OCI-LY7 (cell line): ENCODE results near the gene KCNQ1. TPM values are rescaled to one million over a fixed set of nuclear protein-coding genes. Genes with fewer than 3 reads are reported as not detected.

ENCODE experiments used
- BruUV-seq: library from RNA; stranded (reverse); fragments of 400-500 nt; replicated peaks from 2 replicates; lab custom pipeline; 2021; lab: Mats Ljungman, UMichigan
- CTCF ChIA-PET: fragments of 300-600 bp; sonication (Branson Sonifier 250); formaldehyde crosslinking; loops from one replicate; lab custom pipeline; 2022; ENCODE audit warnings: antibody characterized with exemption; ENCODE audit not compliant: unreplicated experiment; lab: Charles Lee
- POLR2A ChIA-PET: fragments of 300-600 bp; sonication (Branson Sonifier 250); formaldehyde crosslinking; loops from one replicate; lab custom pipeline; 2022; ENCODE audit warnings: antibody characterized with exemption; lab: Charles Lee
- DNase-seq: peaks from one replicate; pipeline ENCODE4 v3.0.0-alpha.2; 2015; ENCODE audit warnings: low spot score
- H2AFZ ChIP-seq: fragments of 200-600 bp; sonication (generic), shearing (Covaris generic); 2 replicates; pipeline ENCODE4 v1.6.1; 2014; ENCODE audit warnings: mild to moderate bottlenecking, antibody characterized with exemption, low read length, moderate library complexity
- H3K27ac ChIP-seq: fragments of 200-600 bp; sonication (generic); 2 replicates; pipeline ENCODE4 v1.5.1; 2014; ENCODE audit warnings: mixed run types, low read depth, mild to moderate bottlenecking, moderate library complexity, low read length, inconsistent platforms; ENCODE audit not compliant: poor library complexity, severe bottlenecking
- H3K36me3 ChIP-seq: fragments of 200-600 bp; sonication (generic); 2 replicates; pipeline ENCODE4 v1.6.1; 2014; ENCODE audit warnings: mild to moderate bottlenecking, antibody characterized with exemption, low read length, moderate library complexity, mixed read lengths; ENCODE audit not compliant: insufficient read depth
- H3K4me1 ChIP-seq: fragments of 200-600 bp; sonication (generic); 2 replicates; pipeline ENCODE4 v1.5.1; 2014; ENCODE audit warnings: mild to moderate bottlenecking, low read length; ENCODE audit not compliant: insufficient read depth, poor library complexity, severe bottlenecking
- H3K4me2 ChIP-seq: fragments of 200-600 bp; sonication (generic); 2 replicates; pipeline ENCODE4 v1.6.1; 2014; ENCODE audit warnings: mild to moderate bottlenecking, low read length
- H3K4me3 ChIP-seq: fragments of 200-600 bp; sonication (generic); 2 replicates; pipeline ENCODE4 v1.5.1; 2014; ENCODE audit warnings: mild to moderate bottlenecking, low read depth, low read length; ENCODE audit not compliant: poor library complexity, severe bottlenecking
- H3K79me2 ChIP-seq: fragments of 200-600 bp; sonication (generic); 2 replicates; pipeline ENCODE4 v1.6.1; 2016; ENCODE audit warnings: low read depth, mild to moderate bottlenecking, low read length, moderate library complexity, mixed read lengths; ENCODE audit not compliant: insufficient read depth
- H3K9me2 ChIP-seq: fragments of 200-600 bp; sonication (generic); 2 replicates; pipeline ENCODE4 v1.6.1; 2016; ENCODE audit warnings: mild to moderate bottlenecking, low read length, mixed read lengths; ENCODE audit not compliant: insufficient read depth
- H3K9me3 ChIP-seq: fragments of 200-600 bp; sonication (generic); 2 replicates; pipeline ENCODE4 v1.6.1; 2014; ENCODE audit warnings: mild to moderate bottlenecking, mixed run types, low read length, mixed read lengths
- H4K20me1 ChIP-seq: fragments of 200-600 bp; sonication (generic); 2 replicates; pipeline ENCODE4 v1.6.1; 2014; ENCODE audit warnings: mild to moderate bottlenecking, antibody characterized with exemption, low read length, moderate library complexity, mixed read lengths; ENCODE audit not compliant: insufficient read depth
- EZH2phosphoT487 ChIP-seq: fragments of 200-600 bp; sonication (generic); IDR thresholded peaks from 2 replicates; pipeline ENCODE4 v1.6.1; 2018; ENCODE audit warnings: low read depth, borderline replicate concordance, mild to moderate bottlenecking, mixed run types, antibody characterized with exemption, low read length, moderate library complexity, mixed read lengths
- intact Hi-C: fragments of 100-400 bp; cut with micrococcal nuclease; formaldehyde crosslinking; loops from one replicate; pipeline ENCODE4 v1.10.0; 2022; ENCODE audit not compliant: unreplicated experiment
- total RNA-seq, 2 experiments: library from RNA; depleted of rRNA in 1 of 2; stranded (reverse); fragments of >200 nt in 1 of 2; shearing (Covaris generic) in 1 of 2; gene quantifications; 2 replicates each; pipeline ENCODE4 v1.2.3, GENCODE V29; 2014 to 2022
- TF ChIP-seq, protein P1 (sequence below): fragments of 200-600 bp; sonication (generic); conservative IDR thresholded peaks from 2 replicates; pipeline ENCODE4 v1.5.1; 2014; ENCODE audit warnings: mild to moderate bottlenecking, antibody characterized with exemption, low read length, moderate library complexity, mixed read lengths

KCNQ1 gene
- total RNA-seq, 2 experiments from 2014 or later = 0.22 to 1.3 TPM

DNA sequence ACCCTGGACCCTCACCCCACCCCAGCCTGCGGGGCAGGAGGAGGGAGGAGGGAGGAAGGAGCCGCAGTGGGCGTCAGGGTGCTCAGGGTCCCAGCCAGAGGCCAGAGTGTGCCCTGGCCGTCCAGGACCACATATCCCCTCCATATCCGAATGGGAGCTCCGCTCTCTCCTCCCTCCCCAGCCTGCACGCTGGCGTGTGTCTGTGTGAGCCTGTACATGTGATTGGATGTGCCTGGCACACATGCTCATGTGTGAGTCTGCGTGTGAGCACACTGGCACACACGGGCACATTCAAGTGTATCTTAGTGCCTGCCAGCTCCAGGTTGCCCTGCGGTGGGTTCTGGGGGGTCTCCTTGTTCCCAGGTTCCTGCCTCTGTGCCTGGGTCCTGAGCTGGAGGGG lies 36.1 kb upstream of the KCNQ1 start:
- BruUV-seq = no TSS peak
- no peak overlapping the region for H3K4me3 ChIP-seq
- H3K9me2 ChIP-seq = no peaks in the 10 kb centered on the region
- no peaks in the 10 kb centered on the region for H3K4me1 ChIP-seq
- no peak for DNase-seq
- intact Hi-C loops = no loop called here
- H3K27ac ChIP-seq = no peak overlapping the region
- no peak overlapping the region for H3K4me2 ChIP-seq
- no peaks in the 10 kb centered on the region for H3K79me2 ChIP-seq
- TF ChIP-seq, protein P1, sequence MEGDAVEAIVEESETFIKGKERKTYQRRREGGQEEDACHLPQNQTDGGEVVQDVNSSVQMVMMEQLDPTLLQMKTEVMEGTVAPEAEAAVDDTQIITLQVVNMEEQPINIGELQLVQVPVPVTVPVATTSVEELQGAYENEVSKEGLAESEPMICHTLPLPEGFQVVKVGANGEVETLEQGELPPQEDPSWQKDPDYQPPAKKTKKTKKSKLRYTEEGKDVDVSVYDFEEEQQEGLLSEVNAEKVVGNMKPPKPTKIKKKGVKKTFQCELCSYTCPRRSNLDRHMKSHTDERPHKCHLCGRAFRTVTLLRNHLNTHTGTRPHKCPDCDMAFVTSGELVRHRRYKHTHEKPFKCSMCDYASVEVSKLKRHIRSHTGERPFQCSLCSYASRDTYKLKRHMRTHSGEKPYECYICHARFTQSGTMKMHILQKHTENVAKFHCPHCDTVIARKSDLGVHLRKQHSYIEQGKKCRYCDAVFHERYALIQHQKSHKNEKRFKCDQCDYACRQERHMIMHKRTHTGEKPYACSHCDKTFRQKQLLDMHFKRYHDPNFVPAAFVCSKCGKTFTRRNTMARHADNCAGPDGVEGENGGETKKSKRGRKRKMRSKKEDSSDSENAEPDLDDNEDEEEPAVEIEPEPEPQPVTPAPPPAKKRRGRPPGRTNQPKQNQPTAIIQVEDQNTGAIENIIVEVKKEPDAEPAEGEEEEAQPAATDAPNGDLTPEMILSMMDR = no peak
- no peak for TF ChIP-seq EZH2phosphoT487
- CTCF ChIA-PET = no interaction called here
- no peaks in the 10 kb centered on the region for H4K20me1 ChIP-seq
- no peaks in the 10 kb centered on the region for H3K9me3 ChIP-seq
- POLR2A ChIA-PET = no interaction called here
- no peak overlapping the region for H2AFZ ChIP-seq
- peaks cover 10% of the 10 kb centered on the region; the same call in 1 of the 2 replicates for H3K36me3 ChIP-seq

DNA sequence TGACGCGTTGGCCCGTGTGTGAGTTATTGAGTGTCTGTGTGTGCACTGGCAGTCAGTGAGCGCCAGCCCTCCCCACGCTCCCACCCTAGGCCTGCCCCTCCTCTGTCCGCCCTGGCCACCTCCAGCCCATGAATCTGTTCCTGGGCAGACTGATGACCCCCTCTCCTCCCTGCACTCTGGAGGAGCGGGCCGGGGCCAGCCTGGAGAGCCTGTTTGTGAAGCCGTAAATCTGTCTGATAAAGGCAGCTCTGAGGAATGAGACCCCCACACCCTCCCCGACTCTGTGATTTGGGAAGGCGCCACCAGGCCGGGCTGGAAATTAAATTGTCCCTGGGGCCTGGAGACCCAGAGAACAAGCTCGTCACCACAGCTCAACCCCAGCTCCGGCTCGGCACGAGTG lies 35.7 kb upstream of the KCNQ1 start:
- no peak for DNase-seq
- no peak for TF ChIP-seq EZH2phosphoT487
- TF ChIP-seq, protein P1 = no peak
- Histone ChIP-seq H3K9me2 (no peaks in the 10 kb centered on the region), H2AFZ (no peak overlapping the region), H3K4me1 (no peaks in the 10 kb centered on the region), H3K36me3 (peaks cover 5% of the 10 kb centered on the region; the same call in 1 of the 2 replicates), H3K4me2 (no peak overlapping the region), H4K20me1 (no peaks in the 10 kb centered on the region), H3K79me2 (no peaks in the 10 kb centered on the region), H3K27ac (no peak overlapping the region), H3K4me3 (no peak overlapping the region), H3K9me3 (no peaks in the 10 kb centered on the region)
- POLR2A ChIA-PET = no interaction called here
- CTCF ChIA-PET = interaction anchor here (0.6 kb wide), 2 partner anchors 80 to 222 kb away, joined by 3 read pairs; no protein-coding TSS in a partner anchor
- intact Hi-C loops = no loop called here
- no TSS peak for BruUV-seq

DNA sequence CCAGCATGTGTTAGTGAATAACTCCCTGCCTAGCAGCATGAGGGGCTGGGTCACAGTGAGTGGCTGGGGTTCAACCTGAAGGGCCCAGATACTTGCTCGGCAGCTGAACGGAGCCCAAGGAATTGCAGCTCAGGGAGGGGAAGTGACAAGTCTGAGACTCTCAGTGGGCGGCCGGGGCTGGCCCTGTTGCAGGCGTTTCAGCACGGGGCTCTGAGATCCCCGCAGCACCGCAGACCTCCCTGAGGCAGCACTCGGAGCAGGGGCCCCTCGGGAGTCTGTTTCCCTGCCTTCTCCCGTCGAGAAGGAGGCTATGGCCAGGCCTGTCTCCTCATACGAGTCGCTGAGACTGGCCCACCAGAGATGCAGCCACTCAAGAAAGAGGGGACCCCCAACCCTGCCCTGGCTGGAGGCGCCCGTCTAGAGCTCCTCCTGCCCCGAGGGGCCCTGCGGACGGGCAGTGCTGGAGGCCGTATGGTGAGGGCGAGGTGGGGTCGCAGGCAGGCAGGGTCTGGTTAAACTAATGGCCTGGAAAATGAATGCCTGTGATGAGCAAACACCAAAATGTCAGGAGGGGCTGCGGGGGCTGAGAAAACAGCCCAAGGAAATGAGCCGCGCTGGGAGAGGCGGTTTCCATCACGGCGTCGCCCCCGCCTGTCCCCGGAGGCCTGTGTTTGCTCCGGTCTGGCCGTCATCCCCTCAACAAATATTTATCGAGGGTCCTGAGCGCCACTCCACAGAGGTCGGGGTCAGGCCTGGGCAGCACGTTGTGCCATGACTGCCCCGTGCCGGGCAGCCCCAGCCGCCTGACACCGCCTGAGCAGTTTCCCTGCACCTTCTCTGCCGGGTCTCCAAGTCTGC lies 35.0 kb upstream of the KCNQ1 start:
- POLR2A ChIA-PET = no interaction called here
- Histone ChIP-seq H3K9me2 (no peaks in the 10 kb centered on the region), H3K27ac (no peak overlapping the region), H3K36me3 (no peaks in the 10 kb centered on the region), H4K20me1 (no peaks in the 10 kb centered on the region), H3K9me3 (no peaks in the 10 kb centered on the region), H2AFZ (no peak overlapping the region), H3K79me2 (no peaks in the 10 kb centered on the region), H3K4me3 (no peak overlapping the region), H3K4me2 (no peak overlapping the region), H3K4me1 (no peaks in the 10 kb centered on the region)
- DNase-seq = no peak
- no TSS peak for BruUV-seq
- CTCF ChIA-PET = interaction anchor here (0.6 to 0.7 kb wide), 3 partner anchors 81 to 222 kb away, joined by 3 to 4 read pairs (median 3); no protein-coding TSS in a partner anchor
- intact Hi-C loops = no loop called here
- TF ChIP-seq, protein P1 = no peak
- TF ChIP-seq EZH2phosphoT487 = no peak
